Endothelial cell of umbilical vein (primary cell): Measurements from ENCODE around the gene SLC13A5. TPM values are rescaled to one million over a fixed set of nuclear protein-coding genes. Genes with fewer than 3 reads are reported as not detected.
A peak's percentile ranks its signal among the peaks of the same experiment; 100 is the strongest.

Source experiments
- BruUV-seq: library from RNA; stranded (reverse); fragments of 400-500 nt; replicated peaks from 2 replicates; lab custom pipeline; 2021; lab: Mats Ljungman, UMichigan
- CTCF ChIA-PET: fragments of 300-600, 350-600 bp; sonication (Branson Sonifier 250); formaldehyde crosslinking; loops from one replicate; lab custom pipeline; 2021; ENCODE audit warnings: antibody characterized with exemption, inconsistent platforms; lab: Charles Lee
- POLR2A ChIA-PET: fragments of 300-600, 350-600 bp; sonication (Branson Sonifier 250); formaldehyde crosslinking; loops from one replicate; lab custom pipeline; 2021; ENCODE audit warnings: antibody characterized with exemption, inconsistent platforms; lab: Charles Lee
- DNase-seq: peaks from one replicate; pipeline ENCODE4 v3.0.0-alpha.2; 2011; ENCODE audit warnings: low read depth, low spot score
- FAIRE-seq: peaks from 2 replicates; lab custom pipeline; 2011; peaks lifted over from hg19 to GRCh38; lab: Jason Lieb, UNC
- H2AFZ ChIP-seq: 2 replicates; pipeline ENCODE4 v1.6.0; 2012; ENCODE audit warnings: low read depth, low read length, control low read depth, inconsistent platforms
- H3K27ac ChIP-seq: 2 replicates; pipeline ENCODE4 v1.5.1; 2011; ENCODE audit warnings: low read depth, mild to moderate bottlenecking, control low read depth, low read length, moderate library complexity; ENCODE audit not compliant: insufficient read depth
- H3K27me3 ChIP-seq, 2 experiments: 2 replicates each; pipeline versions ENCODE4 v1.6.0 to v1.6.1; 2011; ENCODE audit warnings: low read length in 2 of 2, mixed read lengths in 1 of 2; ENCODE audit not compliant: control insufficient read depth in 2 of 2, insufficient read depth in 2 of 2
- H3K36me3 ChIP-seq, 2 experiments: 2 replicates in 1 of 2; 3 replicates in 1 of 2; pipeline ENCODE4 v1.5.1; 2011; ENCODE audit warnings: low read length in 2 of 2, mild to moderate bottlenecking in 1 of 2, moderate library complexity in 1 of 2; ENCODE audit not compliant: control insufficient read depth in 2 of 2, insufficient read depth in 2 of 2; ENCODE audit errors: extremely low read depth in 1 of 2
- H3K4me1 ChIP-seq: 3 replicates; pipeline ENCODE4 v1.5.1; 2011; ENCODE audit warnings: mild to moderate bottlenecking, low read length; ENCODE audit not compliant: control insufficient read depth, insufficient read depth; ENCODE audit errors: extremely low read depth
- H3K4me2 ChIP-seq: 2 replicates; pipeline ENCODE4 v1.6.1; 2011; ENCODE audit warnings: low read length, control low read depth, mixed read lengths; ENCODE audit not compliant: insufficient read depth
- H3K4me3 ChIP-seq, 3 experiments: fragments of 200-600 bp in 1 of 3; sonication (generic), shearing (Covaris generic) in 1 of 3; replicated peaks in 1 of 3; 2 replicates each; pipeline ENCODE4 v1.5.1; 2011 to 2016; ENCODE audit warnings: control low read depth in 3 of 3, low read length in 3 of 3, mild to moderate bottlenecking in 2 of 3, inconsistent platforms in 1 of 3, low read depth in 1 of 3, moderate library complexity in 1 of 3; ENCODE audit not compliant: insufficient read depth in 1 of 3
- H3K79me2 ChIP-seq: 2 replicates; pipeline ENCODE4 v1.6.0; 2012; ENCODE audit warnings: low read length, inconsistent platforms; ENCODE audit not compliant: control insufficient read depth, insufficient read depth
- H3K9ac ChIP-seq: replicated peaks from 2 replicates; pipeline ENCODE3; 2011; ENCODE audit warnings: low read length, control low read depth; ENCODE audit not compliant: insufficient read depth; ENCODE audit errors: extremely low read depth
- H3K9me1 ChIP-seq: replicated peaks from 3 replicates; pipeline ENCODE4 v1.6.0; 2011; ENCODE audit warnings: mild to moderate bottlenecking, low read length; ENCODE audit not compliant: control insufficient read depth, insufficient read depth; ENCODE audit errors: extremely low read depth
- H3K9me3 ChIP-seq: replicated peaks from 2 replicates; pipeline ENCODE4 v1.5.1; 2012; ENCODE audit warnings: low read length, inconsistent platforms; ENCODE audit not compliant: control insufficient read depth, insufficient read depth
- H4K20me1 ChIP-seq: replicated peaks from 2 replicates; pipeline ENCODE3; 2011; ENCODE audit warnings: mild to moderate bottlenecking, low read length; ENCODE audit not compliant: control insufficient read depth, insufficient read depth; ENCODE audit errors: extremely low read depth
- EZH2 ChIP-seq: IDR thresholded peaks from 2 replicates; pipeline ENCODE4 v1.6.1; 2012; ENCODE audit warnings: borderline replicate concordance, low read depth, mild to moderate bottlenecking, moderate library complexity, low read length, inconsistent platforms; ENCODE audit not compliant: severe bottlenecking
- FOS ChIP-seq: IDR thresholded peaks from 2 replicates; pipeline ENCODE4 v1.6.1; 2011; ENCODE audit warnings: mild to moderate bottlenecking, low read length, moderate library complexity, borderline replicate concordance; ENCODE audit not compliant: insufficient read depth
- GATA2 ChIP-seq: IDR thresholded peaks from 2 replicates; pipeline ENCODE4 v1.7.0; 2011; ENCODE audit warnings: low read depth, mild to moderate bottlenecking, moderate library complexity, mixed read lengths, low read length; ENCODE audit not compliant: insufficient read length, insufficient read depth
- JUN ChIP-seq: IDR thresholded peaks from 2 replicates; pipeline ENCODE4 v1.6.1; 2011; ENCODE audit warnings: borderline replicate concordance, low read depth; ENCODE audit not compliant: insufficient read length, insufficient read depth
- MAX ChIP-seq: IDR thresholded peaks from 2 replicates; pipeline ENCODE4 v1.6.1; 2011; ENCODE audit not compliant: insufficient read depth, insufficient read length
- MYC ChIP-seq: IDR thresholded peaks from one replicate; pipeline ENCODE4 v1.6.1; 2011; ENCODE audit warnings: mild to moderate bottlenecking, low read depth, low read length
- POLR2A ChIP-seq: IDR thresholded peaks from 2 replicates; pipeline ENCODE4 v1.6.1; 2012; ENCODE audit warnings: low read depth, mild to moderate bottlenecking, control low read depth, low read length
- POLR2AphosphoS5 ChIP-seq: IDR thresholded peaks from 2 replicates; pipeline ENCODE4 v1.6.1; 2012; ENCODE audit warnings: low read depth, mild to moderate bottlenecking, control low read depth, low read length, moderate library complexity; ENCODE audit not compliant: insufficient read depth
- dilution Hi-C: fragments of 300-500 bp; cut with MboI; formaldehyde crosslinking; loops from one replicate; pipeline ENCODE4 v1.15.0; 2019; ENCODE audit warnings: low sequenced_read_pairs; ENCODE audit not compliant: extremely low pct_ligation_motif_present
- intact Hi-C: fragments of 100-400 bp; cut with micrococcal nuclease; formaldehyde crosslinking; loops from one replicate; pipeline ENCODE4 v1.10.0; 2022
- polyA plus RNA-seq, 4 experiments: library from polyadenylated mRNA; depleted of rRNA in 3 of 4; stranded (reverse) in 3 of 4; unstranded in 1 of 4; fragments of >200 nt; gene quantifications; 2 replicates each; pipeline versions ENCODE4 v1.2.1 to v1.2.3, GENCODE V29; 2011 to 2012; ENCODE audit warnings: missing spikeins in 1 of 4
- total RNA-seq: library from RNA; stranded (reverse); gene quantifications from 2 replicates; pipeline ENCODE4 v1.2.3, GENCODE V29; 2021
- TF ChIP-seq, protein P1 (sequence below), 2 donors: IDR thresholded peaks; 1 replicate in 1 of 2; 2 replicates in 1 of 2; pipeline ENCODE4 v1.5.1; 2011; ENCODE audit warnings: low read length in 2 of 2, mild to moderate bottlenecking in 2 of 2, moderate library complexity in 2 of 2, control low read depth in 1 of 2, inconsistent platforms in 1 of 2, low read depth in 1 of 2; ENCODE audit not compliant: insufficient read depth in 1 of 2; ENCODE audit errors: extremely low read depth in 1 of 2

The SLC13A5 gene
- total and polyA plus RNA-seq, 2 donors (not counting 3 experiments of a cell fraction or from before 2014, with no cell fraction given) = 0.03 TPM; not detected in 1

DNA sequence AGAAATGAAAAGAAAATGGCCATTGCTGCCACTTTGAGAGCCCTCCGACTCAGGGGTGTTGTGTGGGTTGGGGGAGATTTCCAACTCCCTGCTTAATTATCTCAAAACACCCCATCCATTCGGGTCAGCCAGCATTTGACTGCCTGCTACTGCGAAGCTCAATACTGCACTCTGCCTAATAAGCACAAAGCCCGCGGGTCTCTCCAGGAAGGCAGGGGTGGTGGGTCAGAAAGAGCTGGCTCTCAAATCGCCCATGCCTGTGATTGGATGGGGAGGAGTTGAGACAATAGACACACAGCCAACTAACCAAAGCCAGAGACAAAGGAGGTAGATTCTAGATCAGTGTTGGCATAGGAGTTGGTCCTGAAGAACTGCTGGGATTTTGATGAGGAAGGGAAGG, 40.4 kb upstream of the SLC13A5 start:
- dilution Hi-C loops = no loop called here
- Histone ChIP-seq H3K9me1 (no peaks in the 10 kb centered on the region), H4K20me1 (no peaks in the 10 kb centered on the region), H3K4me3 (peak overlapping the region in 1 of 3 experiments; percentile 13), H3K4me2 (peak overlapping the region; percentile 65), H3K27ac (peak overlapping the region; percentile 96), H3K79me2 (no peaks in the 10 kb centered on the region), H3K9me3 (no peaks in the 10 kb centered on the region), H3K27me3 (no peaks in the 10 kb centered on the region), H3K4me1 (peaks cover 36% of the 10 kb centered on the region), H3K9ac (peak overlapping the region; percentile 77), H3K36me3 (no peaks in the 10 kb centered on the region), H2AFZ (peak overlapping the region; percentile 95)
- BruUV-seq = no TSS peak
- ChIA-PET CTCF (interaction anchor here (5.8 kb wide), 1 partner anchor 89 kb away, joined by 81 read pairs; no protein-coding TSS in a partner anchor), POLR2A (no interaction called here)
- FAIRE-seq (no peak), DNase-seq (peak; percentile 74)
- intact Hi-C loops = loop anchor here (1.0 to 2.0 kb wide), 4 partner anchors 33 to 269 kb away; partner anchors contain the start of genes BCL6B, C17orf100, MED31 and RNASEK
- TF ChIP-seq FOS (no peak), MAX (no peak), EZH2 (no peak), POLR2A (no peak), POLR2AphosphoS5 (no peak), GATA2 (no peak), MYC (no peak), JUN (no peak)
- TF ChIP-seq, protein P1, sequence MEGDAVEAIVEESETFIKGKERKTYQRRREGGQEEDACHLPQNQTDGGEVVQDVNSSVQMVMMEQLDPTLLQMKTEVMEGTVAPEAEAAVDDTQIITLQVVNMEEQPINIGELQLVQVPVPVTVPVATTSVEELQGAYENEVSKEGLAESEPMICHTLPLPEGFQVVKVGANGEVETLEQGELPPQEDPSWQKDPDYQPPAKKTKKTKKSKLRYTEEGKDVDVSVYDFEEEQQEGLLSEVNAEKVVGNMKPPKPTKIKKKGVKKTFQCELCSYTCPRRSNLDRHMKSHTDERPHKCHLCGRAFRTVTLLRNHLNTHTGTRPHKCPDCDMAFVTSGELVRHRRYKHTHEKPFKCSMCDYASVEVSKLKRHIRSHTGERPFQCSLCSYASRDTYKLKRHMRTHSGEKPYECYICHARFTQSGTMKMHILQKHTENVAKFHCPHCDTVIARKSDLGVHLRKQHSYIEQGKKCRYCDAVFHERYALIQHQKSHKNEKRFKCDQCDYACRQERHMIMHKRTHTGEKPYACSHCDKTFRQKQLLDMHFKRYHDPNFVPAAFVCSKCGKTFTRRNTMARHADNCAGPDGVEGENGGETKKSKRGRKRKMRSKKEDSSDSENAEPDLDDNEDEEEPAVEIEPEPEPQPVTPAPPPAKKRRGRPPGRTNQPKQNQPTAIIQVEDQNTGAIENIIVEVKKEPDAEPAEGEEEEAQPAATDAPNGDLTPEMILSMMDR (IDR thresholded peaks at IDR 0.05; ENCODE audit: extremely low read depth in 1 of 2, insufficient read depth in 1 of 2, low read depth in 1 of 2, low read length in 2 of 2) = no peak
